Middle frontal gyrus (tissue), 1 donor: Measurements from ENCODE around the gene ERC2.

Experiments
- DNase-seq: peaks from one replicate; pipeline ENCODE4 v3.0.0-alpha.2; 2015; ENCODE audit warnings: low spot score; ENCODE audit errors: extremely low spot score

Gene ERC2

GRCh38 chr3:56012721-56013120 lies 455.5 kb downstream of the ERC2 start:
- no peak for DNase-seq

GRCh38 chr3:56005196-56005805 lies 463.0 kb downstream of the ERC2 start:
- no peak for DNase-seq

GRCh38 chr3:56003129-56003528 lies 465.1 kb downstream of the ERC2 start:
- DNase-seq, result no peak

- DNase-seq, result no peak
Measured at GRCh38 chr3:56001991-56002390, 466.3 kb downstream of the ERC2 start.

GRCh38 chr3:56001537-56001936 lies 466.7 kb downstream of the ERC2 start:
- DNase-seq, result no peak

- DNase-seq, result no peak
Measured at GRCh38 chr3:55989366-55989765, 478.9 kb downstream of the ERC2 start.

- no peak for DNase-seq
Measured at GRCh38 chr3:55988905-55989304, 479.4 kb downstream of the ERC2 start.

- DNase-seq, result no peak
Measured at GRCh38 chr3:55984626-55985025, 483.6 kb downstream of the ERC2 start.

DNA sequence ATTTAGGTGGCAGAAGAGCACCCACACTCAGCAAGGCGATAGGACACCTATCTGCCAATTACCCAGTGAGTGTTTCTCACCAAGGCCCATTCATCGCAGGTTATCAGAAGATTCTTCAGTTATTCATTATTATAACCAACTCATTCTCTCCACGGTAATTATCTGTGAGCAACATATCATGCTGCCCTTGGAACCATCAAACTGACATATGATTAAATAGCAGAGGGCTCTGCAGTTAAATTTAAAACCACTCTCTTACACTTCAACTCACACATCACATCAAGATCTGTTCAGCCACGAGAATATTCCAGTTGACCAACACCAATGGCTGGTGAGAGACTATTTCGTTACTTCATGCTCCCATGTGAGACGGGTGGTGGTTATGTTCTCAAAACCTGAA lies 489.3 kb downstream of the ERC2 start:
- DNase-seq, result no peak

- DNase-seq, result no peak
Measured at GRCh38 chr3:55974421-55975165, 493.7 kb downstream of the ERC2 start.

DNA sequence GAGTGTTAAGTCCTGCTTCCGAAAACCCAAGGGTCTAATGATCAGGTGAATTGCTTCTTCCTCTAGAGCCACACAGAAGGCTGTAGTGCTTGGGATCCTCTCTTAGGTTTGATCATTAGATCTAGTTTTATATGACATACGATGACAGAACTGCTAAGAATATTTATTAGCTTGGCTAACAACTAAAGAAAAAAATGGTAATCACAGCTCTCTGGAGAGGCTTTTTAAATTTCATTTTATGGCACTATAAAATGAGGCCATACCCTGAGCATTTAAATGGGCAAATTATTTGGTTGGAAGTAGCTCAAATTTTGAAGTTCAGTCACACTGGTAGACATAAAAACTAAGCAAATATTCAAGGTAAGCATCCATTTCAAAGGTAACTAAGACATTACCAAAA lies 498.6 kb downstream of the ERC2 start:
- no peak for DNase-seq

DNA sequence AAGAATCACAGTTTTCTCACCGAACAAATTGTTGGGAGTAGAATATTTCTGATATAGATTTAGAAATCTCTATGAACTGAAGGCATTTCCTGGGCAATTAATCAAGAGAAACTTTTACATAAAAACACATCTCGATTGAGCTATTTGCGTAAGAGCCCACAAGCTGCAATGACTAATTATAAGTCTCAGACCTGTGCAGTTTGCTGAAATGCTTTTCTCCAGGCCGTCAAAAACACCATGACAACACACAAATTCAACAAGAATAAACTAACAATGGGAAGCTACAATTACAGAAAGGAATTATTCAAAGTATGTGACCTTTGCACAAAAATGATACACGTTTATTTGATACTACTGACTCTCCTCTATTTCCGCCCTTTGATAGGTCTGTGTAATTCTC lies 499.9 kb downstream of the ERC2 start:
- no peak for DNase-seq

- no peak for DNase-seq
Measured at GRCh38 chr3:55966566-55966965, 501.7 kb downstream of the ERC2 start.

GRCh38 chr3:55965776-55966175 lies 502.5 kb downstream of the ERC2 start:
- DNase-seq, result no peak

- no peak for DNase-seq
Measured at GRCh38 chr3:55964491-55964985, 503.7 kb downstream of the ERC2 start.

DNA sequence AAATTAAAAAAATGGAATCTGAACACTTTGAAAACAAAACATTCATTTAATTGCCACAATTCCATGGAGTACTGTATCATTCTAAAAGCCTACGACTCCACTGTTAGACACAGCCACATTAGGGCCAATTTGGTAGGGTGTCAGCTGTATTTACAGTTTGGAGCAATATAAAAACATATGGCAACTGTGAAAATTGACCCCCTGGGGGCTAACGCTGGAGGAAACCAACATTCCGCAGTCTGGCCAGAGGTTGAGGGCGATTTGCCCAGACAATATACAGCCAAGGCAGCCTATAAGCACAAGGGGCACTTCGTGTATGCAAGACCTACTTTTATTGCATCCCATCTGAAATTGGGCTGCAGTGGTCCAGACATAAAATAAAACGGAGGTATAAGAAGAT lies 504.7 kb downstream of the ERC2 start:
- DNase-seq, result no peak

GRCh38 chr3:55959471-55960080 lies 508.7 kb downstream of the ERC2 start:
- DNase-seq, result no peak

- DNase-seq, result no peak
Measured at GRCh38 chr3:55958605-55959004, 509.7 kb downstream of the ERC2 start.

- DNase-seq, result no peak
Measured at GRCh38 chr3:55955891-55956477, 512.3 kb downstream of the ERC2 start.

- DNase-seq, result no peak
Measured at GRCh38 chr3:55951388-55951787, 516.9 kb downstream of the ERC2 start.

GRCh38 chr3:55947406-55947805 lies 520.9 kb downstream of the ERC2 start:
- no peak for DNase-seq

- no peak for DNase-seq
Measured at GRCh38 chr3:55946574-55947160, 521.6 kb downstream of the ERC2 start.
